GM12865 (cell line): ENCODE measurements around the gene FBXL4.
A peak's percentile ranks its signal among the peaks of the same experiment; 100 is the strongest.

Source experiments
- DNase-seq: peaks from one replicate; pipeline ENCODE4 v3.0.0; 2010; ENCODE audit warnings: low read depth
- H3K4me3 ChIP-seq: 2 replicates; pipeline ENCODE4 v1.5.1; 2011; ENCODE audit warnings: mild to moderate bottlenecking, low read depth, low read length, control low read depth
- CTCF ChIP-seq: IDR thresholded peaks from 2 replicates; pipeline ENCODE4 v1.5.1; 2011; ENCODE audit warnings: low read length, control low read depth, low read depth, inconsistent platforms; ENCODE audit not compliant: insufficient read depth; ENCODE audit errors: missing control alignments

Gene FBXL4

DNA sequence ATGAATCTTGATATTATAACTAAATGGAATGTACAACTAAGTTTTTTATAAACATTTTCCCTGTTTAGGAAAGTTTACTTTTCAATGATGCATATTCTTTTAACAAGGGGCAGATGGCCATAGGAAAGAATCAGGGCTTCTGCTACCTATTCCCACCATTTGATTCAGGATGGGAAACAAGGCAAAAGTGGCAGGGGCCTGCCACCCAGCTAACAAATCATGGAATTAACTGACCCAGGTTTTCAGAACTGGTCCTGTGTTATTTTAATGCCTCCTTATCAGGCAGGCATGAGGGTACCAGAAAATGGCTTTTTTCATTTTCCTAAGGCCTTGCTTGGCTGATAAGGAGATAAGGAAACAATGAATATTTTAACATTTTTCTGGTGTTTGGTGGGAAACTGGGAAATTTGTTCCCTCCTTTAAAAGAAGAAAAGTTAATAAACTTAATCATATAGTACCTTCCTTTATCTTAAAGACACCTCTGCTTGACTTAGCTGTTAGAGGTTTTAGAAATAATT lies 106.7 kb downstream of the FBXL4 start:
- TF ChIP-seq CTCF, result no peak
- DNase-seq, result no peak
- no peak overlapping the region for H3K4me3 ChIP-seq

DNA sequence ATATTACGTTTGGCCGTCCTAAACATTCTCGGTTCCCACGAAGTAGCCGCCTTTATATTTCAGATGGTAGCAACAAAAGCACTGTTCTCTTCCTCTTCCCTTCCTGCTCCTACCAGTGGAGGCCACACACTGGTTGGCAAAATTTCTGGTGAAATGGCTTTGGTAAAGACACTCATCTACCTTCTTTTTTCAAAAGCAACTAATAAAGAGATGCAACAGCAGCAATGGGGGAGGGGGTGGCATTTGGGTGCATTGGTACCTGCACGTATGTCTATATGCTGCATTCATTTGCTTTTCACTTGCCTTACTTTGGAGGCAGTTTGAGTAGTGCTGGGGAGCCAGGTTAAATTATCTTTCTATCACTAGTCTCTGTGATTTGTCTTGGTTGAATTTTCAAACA lies 107.4 kb downstream of the FBXL4 start:
- H3K4me3 ChIP-seq, result no peak overlapping the region
- TF ChIP-seq CTCF, result no peak
- no peak for DNase-seq

- peak; percentile 18 for TF ChIP-seq CTCF
- no peak for DNase-seq
- no peak overlapping the region for H3K4me3 ChIP-seq
Observed at GRCh38 chr6:98839781-98840361, 107.9 kb downstream of the FBXL4 start.

DNA sequence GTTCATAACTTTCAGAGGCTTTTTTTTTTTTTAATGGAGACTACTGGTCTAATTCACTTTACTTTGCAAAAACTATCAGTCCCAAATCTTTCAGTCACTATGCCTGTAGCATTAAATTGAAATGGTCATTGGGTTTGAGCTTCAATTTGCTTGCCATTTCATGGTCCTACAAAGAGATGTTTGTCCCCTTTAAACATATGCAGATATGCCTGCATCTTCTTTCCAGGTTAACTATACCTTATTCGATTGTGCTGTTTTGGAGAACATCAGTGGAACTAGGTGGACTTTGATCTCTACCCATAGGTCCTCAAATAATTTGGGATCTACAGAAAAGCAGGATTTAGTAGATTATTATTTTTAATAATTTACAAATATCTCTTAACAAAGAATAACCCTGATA lies 108.8 kb downstream of the FBXL4 start:
- no peak overlapping the region for H3K4me3 ChIP-seq
- no peak for TF ChIP-seq CTCF

GRCh38 chr6:98838032-98838431 lies 109.7 kb downstream of the FBXL4 start:
- TF ChIP-seq CTCF, result no peak
- DNase-seq, result no peak
- no peak overlapping the region for H3K4me3 ChIP-seq

More for the DNA sequence above, 108.8 kb downstream of the FBXL4 start:
- DNase-seq, result no peak

DNA sequence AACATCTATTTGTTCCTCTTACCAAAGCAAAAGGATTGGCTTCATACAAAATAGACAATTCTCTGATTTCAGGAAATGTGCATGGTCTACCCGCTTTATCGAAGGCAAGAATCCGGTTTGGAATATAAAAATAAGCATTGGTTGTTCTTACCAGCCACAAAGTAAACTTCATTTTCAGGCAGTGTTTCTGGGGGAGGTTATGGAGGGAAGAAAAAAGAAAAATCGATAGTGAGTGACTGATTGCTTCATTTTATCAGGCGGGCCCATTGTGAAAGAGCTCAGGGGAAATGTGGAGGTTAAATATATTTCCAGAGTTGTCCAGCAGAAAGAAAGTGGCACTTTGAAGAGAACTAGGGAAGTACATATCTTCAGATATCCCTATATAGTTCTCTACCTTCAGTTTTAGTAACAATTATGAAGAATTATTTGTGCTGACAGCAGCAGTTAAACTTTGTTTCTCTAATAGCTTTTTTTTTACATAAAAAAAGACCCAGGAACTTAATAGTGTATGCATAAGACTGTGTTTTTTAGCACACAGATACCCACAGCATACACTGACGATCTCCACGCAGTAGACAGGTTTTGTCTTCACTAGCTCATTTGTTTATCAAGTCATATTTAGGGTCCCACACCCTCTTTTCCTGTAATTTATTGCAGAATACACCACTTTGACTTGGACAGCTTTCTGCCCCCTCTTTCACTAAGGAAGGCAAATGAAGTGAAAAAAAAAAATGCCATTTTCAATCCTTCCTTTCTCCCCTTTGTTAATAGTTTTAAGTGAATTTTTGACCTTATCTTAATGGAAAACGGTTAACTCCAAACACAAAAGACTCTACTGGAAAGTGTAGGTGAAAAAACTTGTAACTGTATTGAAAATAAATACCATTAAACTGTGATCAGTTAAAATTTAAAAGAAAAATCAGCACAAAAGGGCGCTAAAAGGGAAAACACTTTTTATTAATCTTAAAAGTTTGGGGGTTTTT lies 110.5 kb downstream of the FBXL4 start:
- TF ChIP-seq CTCF, result no peak
- no peak overlapping the region for H3K4me3 ChIP-seq
- DNase-seq, result no peak
